Measurements from ENCODE around the gene WDR1. TPM values are rescaled to one million over a fixed set of nuclear protein-coding genes. Genes with fewer than 3 reads are reported as not detected.
A peak's percentile ranks its signal among the peaks of the same experiment; 100 is the strongest.

Gene WDR1
- total RNA-seq, 1 experiment from 2014 or later = 367 TPM

- Histone ChIP-seq H3K4me1 (ENCODE audit: insufficient read depth, low read length) (no peaks in the 10 kb centered on the region), H4K91ac (ENCODE audit: insufficient read length, low read depth, low read length) (no peak overlapping the region), H3K27me3 (ENCODE audit: insufficient read depth, low read length) (no peaks in the 10 kb centered on the region), H4K20me1 (ENCODE audit: control insufficient read depth, insufficient read depth, insufficient read length) (no peaks in the 10 kb centered on the region), H3K23me2 (ENCODE audit: insufficient read length, low read depth, low read length, poor library complexity, severe bottlenecking) (peaks cover 3% of the 10 kb centered on the region), H2BK5ac (ENCODE audit: insufficient read length, low read length) (no peak overlapping the region), H2BK15ac (ENCODE audit: low read depth, low read length) (no peak overlapping the region), H3K4ac (ENCODE audit: low read depth, low read length) (no peak overlapping the region), H2AK5ac (ENCODE audit: insufficient read length, low read length) (no peak overlapping the region), H3K14ac (ENCODE audit: insufficient read depth, low read length) (no peak overlapping the region), H3K9ac (ENCODE audit: extremely low read depth, insufficient read length, low read length) (no peak overlapping the region), H3K9me3 (ENCODE audit: control insufficient read depth, low read depth, low read length) (no peaks in the 10 kb centered on the region), H3K23ac (ENCODE audit: insufficient read length, low read depth, low read length) (no peak overlapping the region), H2BK12ac (ENCODE audit: insufficient read length, low read depth, low read length) (no peak overlapping the region), H2AFZ (ENCODE audit: low read length) (no peak overlapping the region), H2BK120ac (ENCODE audit: low read depth, low read length, poor library complexity, severe bottlenecking) (no peak overlapping the region), H3K4me2 (ENCODE audit: insufficient read depth, insufficient read length, low read length) (no peak overlapping the region), H4K8ac (replicated peaks; ENCODE audit: insufficient read length, low read depth, low read length) (no peak overlapping the region), H3K79me2 (ENCODE audit: insufficient read depth, low read length) (no peaks in the 10 kb centered on the region; the same call in 1 of the 2 replicates), H2BK20ac (ENCODE audit: low read depth, low read length, poor library complexity, severe bottlenecking) (no peak overlapping the region), H3K18ac (ENCODE audit: insufficient read length, low read depth, low read length) (no peak overlapping the region), H3K79me1 (ENCODE audit: insufficient read depth, low read depth, low read length, poor library complexity, severe bottlenecking) (no peaks in the 10 kb centered on the region), H4K5ac (ENCODE audit: insufficient read length, low read depth, low read length) (no peak overlapping the region), H3K27ac (ENCODE audit: insufficient read length, low read depth, low read length) (no peak overlapping the region), H3T11ph (ENCODE audit: low read length) (no peak overlapping the region), H3K56ac (ENCODE audit: insufficient read length, low read depth, low read length) (no peak overlapping the region)
- no CpG with 5 or more reads among the region's 23 CpGs for WGBS (ENCODE audit: extremely low coverage, insufficient read length, low lambda C conversion rate)
- Mint-ChIP-seq H3K27ac (peak overlapping the region in 2 of 3 experiments; percentile 40 to 92; a peak in 4 of 7 replicates), H3K9me3 (no peaks in the 10 kb centered on the region), H3K4me3 (no peak overlapping the region; a peak in 1 of 5 replicates), H3K27me3 (ENCODE audit: low read depth) (no peaks in the 10 kb centered on the region), H3K36me3 (ENCODE audit: insufficient read depth in 1 of 3, low read depth in 3 of 3) (peaks cover 51 to 100% (median 97%) of the 10 kb centered on the region in 3 experiments), H3K4me1 (no peaks in the 10 kb centered on the region)
- TF ChIP-seq CTCF (conservative IDR thresholded peaks at IDR 0.05) = no peak
- no peak for DNase-seq
Measured at GRCh38 chr4:10085828-10086505, 30.6 kb downstream of the WDR1 start.

Data from H9 (cell line).